HG02610 (cell line): ENCODE measurements around the gene COL4A1.

Source experiments
- ATAC-seq: cut with Tn5 transposase; IDR thresholded peaks from one replicate; pipeline ENCODE4 v1.9.1; 2021; ENCODE audit warnings: mild to moderate bottlenecking, moderate library complexity; ENCODE audit not compliant: unreplicated experiment

Gene COL4A1

GRCh38 chr13:110297766-110298504 lies 9.0 kb downstream of the COL4A1 start:
- ATAC-seq: no peak

GRCh38 chr13:110297011-110297410 lies 9.9 kb downstream of the COL4A1 start:
- ATAC-seq: no peak

GRCh38 chr13:110294622-110295021 lies 12.3 kb downstream of the COL4A1 start:
- ATAC-seq: no peak

GRCh38 chr13:110294146-110294545 lies 12.8 kb downstream of the COL4A1 start:
- ATAC-seq: no peak

GRCh38 chr13:110293649-110294048 lies 13.3 kb downstream of the COL4A1 start:
- no peak for ATAC-seq

- no peak for ATAC-seq
These were observed 13.9 kb downstream of the COL4A1 start for GRCh38 chr13:110293037-110293436.

- no peak for ATAC-seq
These were observed 15.7 kb downstream of the COL4A1 start for GRCh38 chr13:110291286-110291685.

GRCh38 chr13:110290826-110291225 lies 16.1 kb downstream of the COL4A1 start:
- ATAC-seq: no peak

- no peak for ATAC-seq
These were observed 16.8 kb downstream of the COL4A1 start for GRCh38 chr13:110290153-110290552.

- no peak for ATAC-seq
These were observed 17.3 kb downstream of the COL4A1 start for GRCh38 chr13:110289661-110290060.

- no peak for ATAC-seq
These were observed 17.8 kb downstream of the COL4A1 start for GRCh38 chr13:110289174-110289573.

GRCh38 chr13:110286833-110287819 lies 19.8 kb downstream of the COL4A1 start:
- no peak for ATAC-seq

- ATAC-seq: no peak
These were observed 20.7 kb downstream of the COL4A1 start for GRCh38 chr13:110285991-110286832.

GRCh38 chr13:110284779-110285484 lies 22.0 kb downstream of the COL4A1 start:
- no peak for ATAC-seq

- no peak for ATAC-seq
These were observed 23.0 kb downstream of the COL4A1 start for GRCh38 chr13:110283736-110284517.

- ATAC-seq: no peak
These were observed 24.6 kb downstream of the COL4A1 start for GRCh38 chr13:110282316-110282841.

GRCh38 chr13:110281736-110282135 lies 25.2 kb downstream of the COL4A1 start:
- no peak for ATAC-seq

- no peak for ATAC-seq
These were observed 25.8 kb downstream of the COL4A1 start for GRCh38 chr13:110280985-110281688.
